MM.1S (cell line): ENCODE measurements around the gene VCP.

Source experiments
- CTCF ChIP-seq: fragments of 300-600 bp; sonication (generic); IDR thresholded peaks from 2 replicates; pipeline ENCODE4 v1.5.1; 2016; ENCODE audit warnings: antibody characterized with exemption, low read length, mixed read lengths
- EZH2 ChIP-seq: fragments of 300-600 bp; sonication (generic); optimal IDR thresholded peaks from 2 replicates; pipeline ENCODE3; 2017; ENCODE audit warnings: low read depth, mild to moderate bottlenecking, antibody characterized with exemption, low read length, mixed read lengths
- EZH2phosphoT487 ChIP-seq: fragments of 300-600 bp; sonication (generic); IDR thresholded peaks from 2 replicates; pipeline ENCODE4 v1.6.1; 2018; ENCODE audit warnings: antibody characterized with exemption, low read length

- no peak for TF ChIP-seq CTCF
- no peak for TF ChIP-seq EZH2
- no peak for TF ChIP-seq EZH2phosphoT487
Measured at GRCh38 chr9:35042891-35043545, 29.4 kb downstream of the VCP start.
